HPDE6-E6E7 (cell line): ENCODE data around the gene AQP12B.
"Not testable (repeated sequence)": the region's sequence is repeated elsewhere in the genome, so short reads cannot be mapped to it uniquely, and the experiment has no call there.

Experiments
- DNase-seq: peaks from one replicate; pipeline ENCODE4 v3.0.0; 2011; ENCODE audit warnings: missing footprints; ENCODE audit errors: extremely low spot score

AQP12B gene

DNA sequence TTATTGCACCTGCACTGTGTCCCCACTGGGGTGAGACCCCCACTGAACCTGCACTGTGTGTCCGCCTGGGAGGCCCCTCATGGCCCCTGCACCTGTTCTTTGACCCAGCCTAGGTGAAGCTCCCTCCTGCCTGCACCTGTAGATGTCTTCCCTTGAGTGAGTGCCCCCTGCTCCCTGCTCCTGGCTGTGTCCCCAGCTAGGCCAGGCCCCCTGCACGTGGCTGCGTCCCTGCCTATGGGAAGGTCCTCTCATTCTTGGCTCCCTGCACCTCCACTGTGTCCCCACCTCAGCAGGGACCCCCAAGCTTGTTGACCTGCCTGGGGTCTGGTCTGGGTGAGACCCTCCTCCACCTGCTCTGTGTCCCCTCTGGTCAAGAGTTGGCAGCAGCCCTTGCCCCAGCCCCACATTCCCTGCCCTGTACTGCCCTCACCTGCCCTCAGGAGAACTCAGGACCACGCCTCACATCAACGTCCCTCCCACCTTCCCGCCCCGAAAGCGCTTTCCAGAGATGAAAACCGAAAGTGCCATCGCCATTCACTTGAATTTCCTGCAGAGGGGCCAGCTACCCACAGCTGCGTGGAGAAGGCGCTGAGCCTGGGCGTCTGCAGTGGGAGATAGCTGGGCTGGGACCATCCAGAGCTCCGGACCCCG, 769 bp upstream of the AQP12B start:
- not testable (repeated sequence) for DNase-seq

DNA sequence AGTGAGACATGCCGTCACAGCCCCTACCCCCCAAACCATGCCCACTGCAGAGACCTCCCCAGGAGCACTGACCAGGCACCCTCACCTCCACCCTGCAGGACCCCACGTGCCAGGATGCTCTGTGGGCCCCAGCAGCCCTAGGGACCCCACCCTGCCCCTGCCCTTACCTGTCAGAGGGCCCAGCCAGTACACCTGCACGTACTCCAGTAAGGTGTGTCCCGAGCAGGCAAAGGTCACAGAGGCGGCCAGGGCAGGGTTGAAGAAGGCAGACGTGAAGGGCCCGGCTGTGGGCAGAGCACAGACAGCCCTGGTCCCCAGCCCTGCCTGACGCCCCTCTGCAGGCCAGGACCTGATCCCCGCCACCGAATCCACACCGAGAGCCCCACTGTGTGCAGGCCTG, 2.5 kb downstream of the AQP12B start:
- DNase-seq = not testable (repeated sequence)

DNA sequence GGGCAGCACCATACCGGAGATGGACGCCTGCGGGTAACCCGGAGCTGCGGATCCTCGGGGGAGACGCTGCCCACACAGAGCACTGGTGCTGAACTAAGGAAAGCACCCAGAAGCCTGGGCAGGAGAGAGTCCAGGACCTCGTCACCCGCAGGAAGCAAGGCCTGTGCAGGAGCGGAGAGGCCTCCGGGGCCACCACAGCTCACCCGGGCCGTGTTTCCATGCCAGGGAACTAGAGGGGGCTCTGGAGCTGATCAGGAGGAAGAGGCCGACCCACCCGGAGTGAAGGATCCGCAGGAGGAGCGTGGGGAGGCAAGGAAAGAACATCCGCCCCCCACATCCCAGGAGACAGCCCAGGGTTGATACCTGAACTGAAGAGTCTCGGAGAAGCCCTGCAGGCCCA, 3.8 kb downstream of the AQP12B start:
- DNase-seq = not testable (repeated sequence)

DNA sequence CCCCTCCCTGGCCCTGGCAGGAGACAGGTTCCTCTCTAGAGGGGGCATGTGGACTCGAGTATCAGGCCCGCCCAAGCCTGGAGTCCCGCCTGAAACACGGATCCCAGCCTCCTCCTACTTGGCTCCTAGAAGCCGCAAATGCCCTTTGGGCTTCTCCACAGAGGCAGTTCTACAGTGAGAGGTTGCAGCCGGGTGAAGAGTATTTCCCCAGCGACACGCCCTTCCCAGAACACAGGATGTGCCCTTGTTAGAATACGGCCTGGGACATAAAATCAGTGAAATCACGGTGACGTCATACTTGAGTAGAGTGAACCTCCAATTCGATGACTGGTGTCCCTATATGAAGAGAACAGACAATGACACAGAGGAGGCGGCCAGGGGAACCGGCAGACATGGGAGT, 4.6 kb downstream of the AQP12B start:
- not testable (repeated sequence) for DNase-seq

DNA sequence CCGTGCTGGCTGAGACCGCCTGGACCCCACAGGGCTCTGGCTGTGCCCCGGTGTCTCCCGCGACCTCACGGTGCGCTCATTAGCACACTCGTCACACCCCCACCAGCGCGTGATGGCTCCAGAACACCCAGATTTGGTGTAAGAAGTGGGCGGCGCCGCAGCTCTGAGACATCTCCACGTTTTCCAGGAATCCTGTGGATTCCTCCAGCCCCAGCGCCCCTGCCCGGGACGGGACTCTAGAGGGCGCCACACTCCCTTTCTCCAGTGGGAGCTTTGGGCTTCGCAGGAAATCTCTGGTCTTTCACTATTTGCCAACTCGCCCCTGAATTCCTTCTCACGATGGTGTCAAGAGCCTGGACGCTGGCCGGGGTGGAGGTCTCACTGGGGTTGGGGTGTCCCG, 7.3 kb downstream of the AQP12B start:
- not testable (repeated sequence) for DNase-seq

DNA sequence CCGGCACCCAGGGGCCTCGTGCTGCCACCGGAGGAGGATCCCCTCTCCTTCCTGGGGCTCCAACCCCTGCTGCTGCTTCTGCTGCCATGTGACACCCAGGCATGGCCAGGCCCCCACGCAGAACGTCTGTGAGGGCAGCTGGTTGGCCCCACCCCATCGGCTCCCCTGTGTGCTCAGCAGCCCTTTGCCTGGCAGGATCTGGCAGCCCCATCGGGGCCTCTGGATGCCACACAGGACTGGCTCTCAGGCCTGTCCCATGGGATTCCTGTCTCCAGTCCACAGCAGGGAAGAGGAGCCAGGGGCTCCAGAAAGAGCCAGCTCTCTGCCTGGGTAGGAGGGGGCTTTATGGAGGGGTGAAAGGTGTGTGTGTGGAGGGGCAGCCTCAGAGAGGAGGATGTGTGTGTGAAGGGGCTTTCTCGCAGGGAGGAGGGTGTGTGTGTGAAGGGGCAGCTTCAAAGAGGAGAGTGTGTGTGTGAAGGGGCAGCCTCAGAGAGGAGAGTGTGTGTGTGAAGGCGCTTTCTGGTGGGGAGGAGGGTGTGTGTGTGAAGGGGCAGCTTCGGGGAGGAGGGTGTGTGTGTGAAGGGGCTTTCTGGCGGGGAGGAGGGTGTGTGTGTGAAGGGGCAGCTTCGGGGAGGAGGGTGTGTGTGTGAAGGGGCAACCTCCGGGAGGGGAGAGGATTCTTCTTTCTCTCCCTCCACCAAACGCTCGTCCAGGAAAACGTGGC, 8.1 kb downstream of the AQP12B start:
- not testable (repeated sequence) for DNase-seq

DNA sequence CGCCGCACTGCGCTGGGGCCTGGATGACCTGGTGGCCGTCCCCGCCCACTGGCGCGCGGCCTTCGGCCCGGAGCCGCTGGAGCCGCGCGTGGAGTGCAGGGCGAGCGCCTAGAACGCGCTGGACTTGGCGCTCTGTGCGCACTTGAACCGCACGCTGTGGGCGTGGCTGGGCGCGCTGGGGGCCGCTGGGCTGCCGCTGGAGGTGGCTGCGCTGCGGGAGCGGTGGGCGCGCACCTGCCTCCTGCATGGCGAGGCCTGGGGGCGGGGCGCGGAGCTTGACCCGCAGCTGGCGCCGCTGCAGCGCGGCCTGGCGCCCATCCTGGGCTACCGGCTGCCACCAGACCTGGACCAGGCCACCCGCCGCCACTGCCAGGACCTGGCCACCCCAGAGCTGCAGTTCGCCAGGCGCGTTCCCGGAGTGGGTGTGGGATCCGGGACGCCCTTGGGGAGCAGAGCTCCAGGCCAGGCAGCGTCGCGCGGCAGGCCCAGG, 9.9 kb downstream of the AQP12B start:
- no peak for DNase-seq

DNA sequence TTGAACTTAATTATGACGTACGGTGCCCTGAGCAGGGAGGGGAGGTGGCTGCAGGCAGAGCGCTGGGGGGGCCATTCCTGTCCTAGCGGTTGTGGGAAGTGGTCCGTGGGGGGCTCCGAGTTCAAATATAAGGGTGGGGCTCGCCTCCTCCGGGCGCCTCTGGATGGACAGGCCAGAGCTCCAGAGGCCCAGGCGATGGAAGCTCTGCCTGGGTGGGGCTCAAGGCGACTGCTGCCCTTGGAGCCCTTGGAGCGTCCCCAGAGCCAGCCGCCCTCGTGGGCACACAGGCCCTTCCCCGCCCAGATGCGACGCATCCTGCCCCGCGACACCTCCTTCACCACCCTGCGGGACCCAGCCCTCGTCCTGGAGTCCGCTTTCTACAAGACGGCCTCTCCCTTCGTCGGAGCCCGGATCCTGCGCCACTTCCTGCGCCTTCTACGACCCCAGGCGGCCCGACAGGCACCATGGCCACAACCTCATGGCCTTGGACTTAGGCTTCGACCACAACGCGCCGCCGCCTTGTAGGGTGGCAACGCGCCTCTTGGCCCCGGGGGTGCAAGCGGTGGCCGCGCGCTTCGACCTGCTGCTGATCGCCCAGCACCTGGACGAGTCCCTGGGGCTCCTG, 10.5 kb downstream of the AQP12B start:
- DNase-seq = no peak

DNA sequence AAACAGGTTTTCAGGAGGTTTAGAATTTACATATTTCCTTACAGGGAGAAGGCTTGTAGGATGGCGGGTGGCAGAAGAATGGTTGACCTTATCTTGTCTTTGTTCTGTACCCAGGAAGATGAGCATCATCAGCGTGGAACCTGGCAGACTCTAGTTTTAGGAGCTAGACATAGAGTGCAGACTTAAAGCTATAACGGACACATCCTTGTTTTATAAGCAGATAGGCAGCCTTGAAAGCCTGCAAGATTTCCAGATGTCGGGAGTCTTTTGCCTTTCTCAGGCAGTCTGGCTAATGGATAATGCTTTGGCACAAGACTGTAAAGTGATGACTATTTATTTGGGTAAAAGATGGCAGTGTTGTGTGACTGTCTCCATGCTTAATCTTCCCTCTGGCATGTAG, 11.7 kb downstream of the AQP12B start:
- DNase-seq = no peak

DNA sequence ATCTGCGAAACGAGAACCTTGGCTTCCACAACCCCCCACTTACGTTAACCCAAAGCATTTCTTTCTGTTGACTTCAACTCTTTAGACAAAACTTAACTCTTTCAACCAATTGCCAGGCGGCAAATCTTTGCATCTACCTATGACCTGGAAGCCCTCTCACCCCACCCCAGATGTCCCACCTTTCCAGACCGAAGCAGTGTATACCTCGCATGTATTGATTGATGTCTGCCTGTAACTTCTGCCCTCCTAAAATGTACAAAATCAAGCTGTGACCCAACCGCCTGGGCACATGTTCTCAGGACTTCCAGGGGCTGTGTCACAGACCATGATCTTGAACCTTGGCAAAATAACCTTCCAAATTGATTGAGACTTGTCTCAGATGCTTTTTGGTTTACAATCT, 12.3 kb downstream of the AQP12B start:
- no peak for DNase-seq

DNA sequence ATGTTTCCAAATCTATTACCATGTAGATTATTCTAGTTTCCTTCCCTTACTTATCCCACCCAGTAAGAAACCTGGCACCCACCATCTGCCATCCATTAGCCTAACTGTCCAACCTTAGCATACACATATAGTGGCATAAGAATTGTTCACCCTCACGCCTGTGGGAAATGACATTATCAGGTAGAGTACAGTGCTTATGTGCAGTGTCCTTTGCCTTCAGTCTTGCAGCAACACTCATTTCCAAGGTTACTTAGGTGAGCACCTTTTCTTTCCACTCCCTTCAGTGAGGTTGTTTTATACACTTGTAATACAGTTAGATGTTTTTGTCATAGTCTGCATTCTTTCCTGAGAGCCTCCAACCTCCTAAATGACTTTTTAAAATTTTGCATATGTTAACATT, 18.1 kb downstream of the AQP12B start:
- DNase-seq = no peak

DNA sequence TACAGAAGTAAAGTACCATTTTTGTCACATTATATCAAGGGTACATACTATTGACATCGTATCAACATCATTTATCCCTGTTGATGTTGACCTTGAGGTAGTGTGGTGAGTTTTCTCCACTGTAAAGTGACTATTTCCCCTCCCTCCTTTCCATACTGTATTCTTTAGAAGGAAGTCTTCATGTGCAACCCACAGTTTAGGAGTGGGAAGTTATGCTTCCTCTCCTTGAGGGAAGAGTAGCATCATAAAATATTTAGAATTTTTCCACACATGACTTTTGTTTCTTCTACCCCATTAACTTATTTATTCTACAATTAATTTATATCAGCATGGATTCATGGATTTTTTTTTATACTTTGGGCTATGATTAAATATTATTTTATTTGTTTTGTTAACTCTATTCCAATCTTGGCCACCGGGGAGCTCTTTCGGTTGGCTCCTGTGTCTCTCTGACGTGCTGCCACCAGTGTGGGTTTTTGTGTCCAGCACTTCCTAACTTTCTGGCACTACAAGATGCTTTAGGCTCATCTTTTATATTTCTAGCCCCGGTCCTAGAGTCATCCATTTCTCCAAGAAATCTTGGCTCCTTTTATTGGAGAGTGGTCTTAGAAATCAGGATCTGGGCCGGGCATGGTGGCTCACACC, 19.0 kb downstream of the AQP12B start:
- DNase-seq = no peak

DNA sequence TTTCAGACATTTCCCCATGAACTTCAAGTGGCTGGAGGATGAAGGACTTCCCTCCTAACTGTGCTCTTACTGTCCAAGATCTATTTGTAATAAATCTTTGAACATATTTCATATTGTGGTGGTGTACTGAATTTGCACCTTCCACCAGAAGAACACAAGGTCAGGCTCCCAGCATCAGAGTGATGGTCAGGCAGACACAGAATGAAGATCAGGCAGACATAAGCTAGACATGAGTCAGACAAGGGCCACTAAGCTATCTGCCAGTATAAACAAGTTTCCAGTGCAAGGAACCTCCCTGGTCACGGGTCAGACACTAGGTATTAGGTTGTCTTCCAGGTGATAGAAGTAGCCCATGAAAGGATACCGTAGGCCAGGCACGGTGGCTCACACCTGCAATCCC, 20.0 kb downstream of the AQP12B start:
- DNase-seq = no peak

DNA sequence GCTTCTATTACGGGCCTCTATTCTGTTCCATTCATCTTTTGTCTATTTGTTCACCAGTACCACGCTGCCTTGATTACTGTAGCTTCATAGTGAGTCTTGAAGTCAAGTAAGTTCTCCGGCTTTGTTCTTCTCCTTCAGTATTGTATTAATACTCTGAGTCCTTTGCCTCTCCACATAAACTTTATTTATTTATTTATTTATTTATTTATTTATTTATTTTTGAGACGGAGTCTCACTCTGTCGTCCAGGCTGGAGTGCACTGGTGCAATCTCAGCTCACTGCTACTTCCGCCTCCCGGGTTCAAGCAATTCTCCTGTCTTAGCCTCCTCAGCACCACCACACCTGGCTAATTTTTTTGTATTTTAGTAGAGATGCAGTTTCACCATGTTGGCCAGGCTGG, 22.8 kb downstream of the AQP12B start:
- DNase-seq = not testable (repeated sequence)

DNA sequence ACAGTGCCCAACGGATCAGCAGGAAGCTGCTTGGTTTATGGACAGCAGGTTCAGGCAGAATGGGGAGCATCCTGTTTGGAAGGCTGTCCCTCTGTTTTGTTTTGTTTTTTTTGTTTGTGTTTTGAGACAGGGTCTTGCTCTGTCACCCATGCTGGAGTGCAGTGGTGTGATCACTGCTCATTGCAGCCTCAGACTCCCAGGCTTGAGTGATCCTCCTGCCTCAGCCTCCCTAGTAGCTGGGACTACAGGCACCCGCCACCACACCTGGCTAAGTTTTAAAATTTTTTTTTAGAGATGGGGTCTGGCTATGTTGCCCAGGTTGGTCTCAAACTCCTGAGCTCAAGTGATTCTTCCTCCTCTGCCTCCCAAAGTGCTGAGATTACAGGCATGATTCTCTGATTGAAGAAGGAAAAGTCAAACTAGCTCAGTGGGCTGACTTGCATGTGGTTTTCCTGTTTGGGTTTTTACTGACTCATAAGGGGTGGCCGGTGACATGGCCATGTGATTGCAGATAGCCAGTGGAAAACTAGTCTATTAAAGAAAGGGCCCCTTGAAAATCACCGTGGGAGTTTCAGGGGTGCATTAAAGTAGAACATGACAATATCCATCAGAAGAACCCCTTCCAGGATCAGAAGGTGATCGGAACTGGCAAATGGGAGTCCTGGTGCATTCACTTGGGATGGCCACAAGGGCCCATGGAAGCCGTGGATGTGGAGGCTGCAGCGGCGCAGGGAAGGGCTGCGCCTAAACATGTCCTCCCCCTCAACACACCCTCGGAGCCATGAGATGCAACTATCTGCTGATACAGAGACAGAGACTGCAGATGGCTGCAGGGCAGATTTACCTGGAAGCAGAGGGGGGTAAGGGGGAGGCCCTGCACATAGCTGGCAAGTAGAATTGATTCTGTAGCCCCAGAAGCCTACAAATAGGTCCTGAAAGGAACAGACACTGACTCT, 26.5 kb downstream of the AQP12B start:
- no peak for DNase-seq

DNA sequence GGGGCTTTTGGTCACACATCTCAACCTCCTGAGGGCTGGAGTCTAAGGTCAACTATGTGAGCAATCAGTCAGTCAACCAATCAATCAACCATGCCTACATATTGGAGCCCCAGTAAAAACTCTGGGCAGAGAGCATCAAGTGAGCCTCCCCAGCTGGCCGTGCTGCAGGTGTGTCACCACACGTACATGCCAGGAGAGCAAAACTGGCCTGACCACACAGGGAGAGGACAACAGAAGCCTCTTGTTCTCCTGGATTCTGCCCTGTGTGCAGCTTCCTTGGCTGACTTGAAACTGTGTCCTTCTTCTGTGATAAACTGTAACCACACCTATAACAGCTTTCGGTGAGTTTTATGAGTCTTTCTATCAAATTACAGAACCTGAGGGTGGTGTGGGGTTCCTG, 31.5 kb downstream of the AQP12B start:
- DNase-seq = no peak

DNA sequence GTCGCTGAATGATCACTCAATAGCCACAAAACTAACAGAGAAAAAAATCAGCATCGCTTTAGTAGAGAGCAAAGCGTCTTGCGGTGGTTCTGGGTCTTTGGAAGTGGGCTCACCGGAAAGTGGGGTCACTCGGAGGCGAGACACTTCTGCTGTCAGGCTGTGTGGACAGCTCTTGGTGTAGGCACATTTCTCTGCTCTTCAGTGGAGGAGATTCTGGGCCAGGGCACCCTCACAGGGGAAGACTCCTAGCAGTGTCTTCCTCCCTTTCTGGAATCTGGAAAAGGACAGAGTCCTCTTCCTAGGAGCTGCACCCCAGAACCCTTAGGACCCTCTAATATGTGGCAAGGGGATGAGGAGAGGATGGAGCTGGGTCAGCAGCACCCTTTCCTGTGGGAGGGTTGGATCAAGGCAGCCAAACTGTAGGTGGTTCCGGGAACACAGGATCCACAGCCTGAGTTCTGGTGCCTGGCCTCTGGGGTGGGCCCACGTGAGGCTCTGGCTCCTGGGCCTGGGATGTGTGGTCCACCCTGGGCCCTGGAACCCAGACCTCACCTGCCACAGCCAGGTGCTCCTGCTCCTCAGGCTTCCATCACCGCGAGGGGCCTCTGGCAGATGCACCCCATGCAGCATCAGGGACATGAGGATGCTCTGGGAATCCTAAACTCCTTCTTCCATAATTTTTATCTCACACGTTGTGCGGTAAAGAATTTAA, 32.3 kb downstream of the AQP12B start:
- DNase-seq = no peak

DNA sequence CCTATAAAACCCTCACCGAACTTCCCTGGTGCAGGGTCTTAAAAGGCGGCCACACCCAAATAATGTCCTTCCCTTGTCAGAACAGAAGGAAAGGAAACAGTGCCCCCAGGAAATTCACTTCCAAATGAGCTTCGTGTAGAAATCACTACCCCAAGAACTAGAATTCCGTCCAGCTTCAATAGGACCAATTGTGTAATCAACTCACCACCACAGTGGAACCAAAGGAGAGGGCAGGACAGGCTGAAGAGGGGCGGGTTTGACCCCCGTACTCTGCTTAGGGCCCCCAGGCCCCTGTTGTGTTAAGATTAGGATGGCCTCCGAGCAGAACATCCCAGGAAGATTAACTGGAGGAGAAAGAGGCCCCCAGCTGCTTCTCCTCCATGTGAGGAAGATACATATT, 33.4 kb downstream of the AQP12B start:
- DNase-seq = no peak

DNA sequence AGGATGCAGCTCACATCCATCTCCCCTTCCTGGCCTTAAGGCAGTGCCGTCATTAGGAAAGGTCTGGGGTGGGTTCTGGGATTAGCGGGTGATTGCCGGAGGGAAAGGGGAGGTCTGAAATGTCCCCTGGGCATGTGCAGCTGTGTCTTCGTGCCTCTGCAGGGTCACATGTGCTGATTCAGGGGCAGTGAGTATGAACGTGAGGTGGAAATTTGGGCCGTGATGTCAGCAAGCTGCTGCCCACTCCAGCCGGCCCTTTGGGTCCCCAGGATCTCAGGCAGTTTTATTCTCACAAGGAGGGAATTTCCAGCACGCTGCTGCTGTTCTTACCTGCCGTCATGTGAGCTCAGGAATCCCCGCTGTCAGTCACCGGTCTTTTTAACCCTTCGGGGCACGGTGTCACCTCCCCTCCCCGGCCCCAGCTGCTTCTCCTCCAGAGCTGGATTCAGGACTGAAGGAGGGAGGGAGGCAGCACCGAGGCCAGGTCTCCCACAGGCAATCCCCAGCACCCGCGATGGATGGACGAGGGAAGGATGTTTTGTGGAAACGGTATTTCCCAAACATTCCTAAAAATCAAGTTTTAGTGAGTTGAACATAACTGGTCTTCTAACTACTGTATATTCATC, 33.9 kb downstream of the AQP12B start:
- no peak for DNase-seq

DNA sequence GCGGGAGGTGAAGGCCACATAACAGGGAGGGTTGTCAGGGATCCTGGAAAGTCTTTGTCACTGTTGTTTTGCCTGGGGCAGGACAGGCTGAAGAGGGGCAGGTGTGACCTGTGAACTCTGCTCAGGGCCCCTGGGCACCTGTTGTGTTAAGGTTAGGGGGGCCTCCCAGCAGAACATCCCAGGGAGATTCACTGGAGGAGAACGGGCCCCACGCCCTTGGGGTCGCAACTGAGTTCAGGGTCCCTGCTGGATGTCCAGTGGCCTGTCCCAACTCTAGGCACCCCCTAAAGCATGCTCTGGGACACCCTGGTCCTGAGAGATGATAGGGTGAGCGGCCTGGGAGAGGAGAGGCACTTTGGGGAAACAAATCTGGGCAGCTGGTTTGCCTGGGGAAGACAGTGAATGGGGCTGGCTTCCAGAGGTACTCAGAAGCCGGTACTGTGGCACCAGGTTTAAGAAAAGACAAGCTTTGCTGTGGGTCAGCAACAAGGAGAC, 34.5 kb downstream of the AQP12B start:
- no peak for DNase-seq
